Measurements from ENCODE around the gene ASTL.
A peak's percentile ranks its signal among the peaks of the same experiment; 100 is the strongest.

ASTL gene

DNA sequence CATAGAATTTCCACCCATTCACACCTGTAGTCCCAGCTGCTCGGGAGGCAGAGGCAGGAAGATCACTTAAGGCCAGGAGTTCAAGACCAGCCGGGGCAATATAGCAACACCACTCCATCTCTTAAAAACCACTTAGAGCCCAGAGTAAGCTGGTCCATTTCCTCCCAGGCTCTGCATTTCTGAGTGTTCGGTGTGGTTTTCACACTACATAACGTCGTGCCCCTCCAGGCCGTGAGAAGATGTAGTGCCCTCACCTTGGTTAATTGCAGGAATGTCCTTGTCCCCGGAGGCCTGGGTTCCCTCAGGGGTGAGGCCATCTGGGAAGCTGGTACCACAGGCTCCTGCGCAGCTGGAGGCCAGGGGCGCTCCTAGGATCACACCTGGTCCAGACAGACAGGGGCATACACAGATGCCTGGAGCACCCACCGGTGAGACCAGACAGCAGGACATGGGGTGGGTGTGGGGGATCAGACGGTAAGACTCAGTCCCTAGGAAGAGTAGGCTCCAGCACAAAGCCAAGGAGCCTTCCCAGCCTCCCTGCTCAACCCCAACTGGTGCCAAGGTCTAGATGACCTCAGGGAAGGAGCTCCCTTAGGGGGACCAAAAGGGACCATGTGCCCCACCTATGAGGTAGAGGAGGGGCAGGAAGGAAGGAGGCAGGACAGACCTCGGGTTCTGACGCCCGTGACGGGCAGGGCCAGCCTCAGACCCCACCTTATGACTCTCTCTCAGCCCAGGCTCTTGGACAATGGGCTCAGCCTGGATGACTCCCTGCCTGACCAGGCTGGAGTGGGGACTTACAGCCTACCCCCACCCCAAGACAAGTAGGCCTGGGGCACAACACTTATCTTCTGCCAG lies 752 bp downstream of the ASTL start:
- peaks cover 9% of the 10 kb centered on the region for H3K4me1 ChIP-seq (ENCODE audit: insufficient read depth, insufficient read length)
- H3K9me3 ChIP-seq (ENCODE audit: insufficient read depth, low read length): no peaks in the 10 kb centered on the region
- no peak for DNase-seq (ENCODE audit: low read depth, low spot score)
- no peak overlapping the region for H3K9ac ChIP-seq (ENCODE audit: insufficient read length, low read depth)
- H3K4me3 ChIP-seq (ENCODE audit: insufficient read length, low read depth): no peak overlapping the region
- no peak for TF ChIP-seq YY1 (IDR thresholded peaks at IDR 0.05; ENCODE audit: insufficient read depth, insufficient read length)
- TF ChIP-seq ZNF274 (IDR thresholded peaks at IDR 0.05; ENCODE audit: low read depth, low read length): no peak
- TF ChIP-seq SUZ12 (IDR thresholded peaks at IDR 0.05; ENCODE audit: extremely low read depth, insufficient read depth, insufficient read length): no peak
- H3K27me3 ChIP-seq (ENCODE audit: insufficient read depth, insufficient read length): no peaks in the 10 kb centered on the region
- H3K36me3 ChIP-seq (ENCODE audit: insufficient read depth, insufficient read length, low read length): peaks cover 2% of the 10 kb centered on the region

DNA sequence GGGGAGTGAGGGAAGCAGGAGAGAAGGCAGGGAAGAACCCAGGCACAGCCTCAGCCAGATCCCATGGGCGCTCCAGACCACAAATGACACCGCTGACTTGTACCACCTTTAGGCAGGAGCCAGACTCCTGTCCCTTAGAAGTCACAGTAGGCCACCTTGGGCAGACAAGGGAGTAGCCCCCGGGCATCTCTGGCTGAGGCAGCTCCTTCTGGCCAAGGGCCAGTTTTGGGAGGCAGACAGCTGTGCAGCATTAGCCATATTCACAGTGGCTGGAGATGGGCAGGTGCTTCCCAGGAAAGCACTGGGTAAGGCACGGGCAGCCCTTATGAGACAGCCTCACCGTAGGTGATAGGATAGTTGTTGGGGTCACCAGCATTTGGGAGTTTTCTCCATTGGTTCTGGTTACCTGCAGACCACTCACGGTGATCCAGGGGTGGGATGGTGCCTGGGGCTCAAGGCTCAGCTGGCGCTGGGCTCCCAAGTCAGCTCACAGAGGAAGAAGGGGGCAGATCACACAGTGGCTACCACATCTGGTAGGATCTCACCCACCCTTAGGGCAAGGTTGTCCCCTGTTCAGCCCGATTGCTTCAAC lies 2.1 kb downstream of the ASTL start:
- Histone ChIP-seq H3K9ac (ENCODE audit: insufficient read length, low read depth) (peak overlapping the region; percentile 38), H3K9me3 (ENCODE audit: insufficient read depth, low read length) (no peaks in the 10 kb centered on the region), H3K36me3 (ENCODE audit: insufficient read depth, insufficient read length, low read length) (no peaks in the 10 kb centered on the region), H3K4me1 (ENCODE audit: insufficient read depth, insufficient read length) (peaks cover 9% of the 10 kb centered on the region), H3K27me3 (ENCODE audit: insufficient read depth, insufficient read length) (no peaks in the 10 kb centered on the region), H3K4me3 (ENCODE audit: insufficient read length, low read depth) (no peak overlapping the region)
- no peak for DNase-seq (ENCODE audit: low read depth, low spot score)
- TF ChIP-seq SUZ12 (IDR thresholded peaks at IDR 0.05; ENCODE audit: extremely low read depth, insufficient read depth, insufficient read length) (no peak), YY1 (IDR thresholded peaks at IDR 0.05; ENCODE audit: insufficient read depth, insufficient read length) (no peak), ZNF274 (IDR thresholded peaks at IDR 0.05; ENCODE audit: low read depth, low read length) (no peak)

DNA sequence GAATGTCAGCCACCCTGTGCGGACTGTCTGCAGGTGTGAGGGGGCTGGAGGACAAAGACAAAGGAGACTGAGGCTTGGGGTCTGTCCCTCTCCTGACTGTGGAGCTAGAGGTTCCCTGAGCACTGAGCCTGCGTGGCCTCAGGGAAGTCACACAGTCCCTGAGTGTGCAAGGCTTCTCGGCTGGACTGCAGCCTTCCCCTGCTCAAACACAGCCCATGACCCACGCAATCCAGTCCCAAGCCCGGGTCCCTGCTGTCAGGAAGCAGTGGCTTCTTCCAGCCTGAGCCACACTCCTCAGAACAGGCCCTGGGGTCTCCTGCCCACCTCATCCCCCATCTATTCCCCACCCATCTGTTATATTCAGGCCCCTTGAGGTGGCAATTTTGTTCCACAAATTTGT lies 2.7 kb downstream of the ASTL start:
- Histone ChIP-seq H3K27me3 (ENCODE audit: insufficient read depth, insufficient read length) (no peaks in the 10 kb centered on the region), H3K9ac (ENCODE audit: insufficient read length, low read depth) (no peak overlapping the region), H3K4me3 (ENCODE audit: insufficient read length, low read depth) (no peak overlapping the region), H3K9me3 (ENCODE audit: insufficient read depth, low read length) (no peaks in the 10 kb centered on the region), H3K36me3 (ENCODE audit: insufficient read depth, insufficient read length, low read length) (no peaks in the 10 kb centered on the region), H3K4me1 (ENCODE audit: insufficient read depth, insufficient read length) (peaks cover 9% of the 10 kb centered on the region)
- TF ChIP-seq YY1 (IDR thresholded peaks at IDR 0.05; ENCODE audit: insufficient read depth, insufficient read length) (no peak), SUZ12 (IDR thresholded peaks at IDR 0.05; ENCODE audit: extremely low read depth, insufficient read depth, insufficient read length) (no peak), ZNF274 (IDR thresholded peaks at IDR 0.05; ENCODE audit: low read depth, low read length) (no peak)
- no peak for DNase-seq (ENCODE audit: low read depth, low spot score)

GRCh38 chr2:96135171-96135570 lies 3.1 kb downstream of the ASTL start:
- H3K27me3 ChIP-seq (ENCODE audit: insufficient read depth, insufficient read length): no peaks in the 10 kb centered on the region
- DNase-seq (ENCODE audit: low read depth, low spot score): no peak
- no peak overlapping the region for H3K9ac ChIP-seq (ENCODE audit: insufficient read length, low read depth)
- no peak overlapping the region for H3K4me3 ChIP-seq (ENCODE audit: insufficient read length, low read depth)
- H3K36me3 ChIP-seq (ENCODE audit: insufficient read depth, insufficient read length, low read length): no peaks in the 10 kb centered on the region
- no peaks in the 10 kb centered on the region for H3K9me3 ChIP-seq (ENCODE audit: insufficient read depth, low read length)
- no peak for TF ChIP-seq ZNF274 (IDR thresholded peaks at IDR 0.05; ENCODE audit: low read depth, low read length)
- TF ChIP-seq SUZ12 (IDR thresholded peaks at IDR 0.05; ENCODE audit: extremely low read depth, insufficient read depth, insufficient read length): no peak
- no peak for TF ChIP-seq YY1 (IDR thresholded peaks at IDR 0.05; ENCODE audit: insufficient read depth, insufficient read length)
- peaks cover 9% of the 10 kb centered on the region for H3K4me1 ChIP-seq (ENCODE audit: insufficient read depth, insufficient read length)

DNA sequence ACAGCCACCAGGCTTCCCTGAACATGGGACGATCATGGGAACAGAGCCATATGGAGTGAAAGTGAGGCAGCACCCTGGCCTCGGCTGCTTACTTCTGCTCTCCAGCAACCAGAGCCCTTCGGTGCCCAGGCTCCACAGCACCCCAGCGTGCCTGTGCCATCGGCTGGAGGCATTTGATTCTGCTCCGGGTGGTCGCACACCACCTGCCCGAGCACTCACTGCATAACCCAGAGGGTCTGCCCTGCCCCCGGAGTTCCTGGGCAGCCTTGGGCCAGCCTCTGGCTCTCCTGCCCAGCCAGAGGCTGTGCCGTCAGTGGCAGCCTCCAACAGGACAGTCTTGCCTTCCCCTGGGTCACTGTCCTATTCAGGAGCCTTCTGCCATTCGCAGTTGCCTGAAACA lies 3.9 kb downstream of the ASTL start:
- no peak overlapping the region for H3K4me3 ChIP-seq (ENCODE audit: insufficient read length, low read depth)
- no peak overlapping the region for H3K9ac ChIP-seq (ENCODE audit: insufficient read length, low read depth)
- no peak for TF ChIP-seq SUZ12 (IDR thresholded peaks at IDR 0.05; ENCODE audit: extremely low read depth, insufficient read depth, insufficient read length)
- TF ChIP-seq ZNF274 (IDR thresholded peaks at IDR 0.05; ENCODE audit: low read depth, low read length): no peak
- no peak for TF ChIP-seq YY1 (IDR thresholded peaks at IDR 0.05; ENCODE audit: insufficient read depth, insufficient read length)
- H3K36me3 ChIP-seq (ENCODE audit: insufficient read depth, insufficient read length, low read length): no peaks in the 10 kb centered on the region
- no peaks in the 10 kb centered on the region for H3K9me3 ChIP-seq (ENCODE audit: insufficient read depth, low read length)
- DNase-seq (ENCODE audit: low read depth, low spot score): no peak
- peaks cover 9% of the 10 kb centered on the region for H3K4me1 ChIP-seq (ENCODE audit: insufficient read depth, insufficient read length)
- no peaks in the 10 kb centered on the region for H3K27me3 ChIP-seq (ENCODE audit: insufficient read depth, insufficient read length)

DNA sequence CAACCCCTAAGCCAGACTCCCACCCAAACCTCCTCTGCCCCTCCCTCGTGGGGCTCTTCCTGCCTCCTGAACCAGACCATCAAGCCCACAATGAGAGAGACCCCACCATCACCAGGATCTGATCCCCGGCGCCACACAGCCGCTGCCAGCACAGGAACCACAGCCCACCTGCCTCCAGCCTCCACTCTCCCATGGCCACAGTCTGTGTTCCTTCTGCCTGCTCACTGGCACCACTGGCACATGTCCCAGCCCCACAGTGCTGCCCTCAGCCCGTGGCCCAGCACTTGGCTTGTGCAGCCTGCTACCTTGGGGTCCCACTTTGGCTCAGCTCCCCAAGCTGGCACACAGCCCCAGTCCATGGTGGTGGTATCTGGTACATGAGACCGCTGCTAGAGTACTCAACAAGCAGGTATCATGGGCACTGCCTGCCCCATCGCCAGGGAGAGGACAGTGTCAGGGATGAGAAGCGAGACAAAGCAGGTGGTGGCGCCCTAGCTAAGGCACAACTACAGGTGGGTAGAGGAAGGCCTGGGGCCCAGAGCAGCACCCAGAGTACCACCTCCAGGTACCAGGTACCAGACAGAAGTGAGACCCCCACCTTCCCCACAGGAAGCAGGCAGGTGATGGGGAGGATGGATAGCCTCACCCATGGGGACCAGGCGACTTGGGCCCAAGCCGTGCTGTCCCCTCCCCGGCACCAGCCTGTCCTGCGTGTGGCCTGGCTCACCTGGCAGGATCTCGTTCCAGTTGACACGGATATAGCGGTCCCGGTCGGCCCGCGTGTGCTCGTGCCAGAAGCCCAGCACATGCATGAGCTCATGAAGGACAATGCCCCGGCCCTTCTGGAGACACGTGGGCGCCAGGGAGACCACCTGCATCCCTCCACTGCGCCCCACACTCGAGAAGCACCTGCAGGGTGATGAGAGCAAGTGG lies 6.2 kb downstream of the ASTL start:
- Histone ChIP-seq H3K4me1 (ENCODE audit: insufficient read depth, insufficient read length) (peaks cover 7% of the 10 kb centered on the region), H3K27me3 (ENCODE audit: insufficient read depth, insufficient read length) (no peaks in the 10 kb centered on the region), H3K4me3 (ENCODE audit: insufficient read length, low read depth) (no peak overlapping the region), H3K9ac (ENCODE audit: insufficient read length, low read depth) (no peak overlapping the region), H3K36me3 (ENCODE audit: insufficient read depth, insufficient read length, low read length) (no peaks in the 10 kb centered on the region), H3K9me3 (ENCODE audit: insufficient read depth, low read length) (no peaks in the 10 kb centered on the region)
- no peak for DNase-seq (ENCODE audit: low read depth, low spot score)
- no peak for TF ChIP-seq SUZ12 (IDR thresholded peaks at IDR 0.05; ENCODE audit: extremely low read depth, insufficient read depth, insufficient read length)

Measured in NT2/D1 (cell line).